Nephron (organoid): ENCODE data around the gene LNP1.

Source experiments
- H3K27ac Mint-ChIP-seq, 3 experiments: 2 replicates each; pipeline ENCODE4 v1.8.0; 2020; ENCODE audit warnings: mixed read lengths in 3 of 3, mild to moderate bottlenecking in 2 of 3, moderate library complexity in 1 of 3
- H3K27me3 Mint-ChIP-seq: 2 replicates; pipeline ENCODE4 v1.8.0; 2021; ENCODE audit warnings: low read depth, mild to moderate bottlenecking, moderate library complexity, mixed read lengths
- H3K36me3 Mint-ChIP-seq: 2 replicates; pipeline ENCODE4 v1.8.0; 2020; ENCODE audit warnings: low read depth, mixed read lengths
- H3K4me1 Mint-ChIP-seq: 2 replicates; pipeline ENCODE4 v1.8.0; 2020; ENCODE audit warnings: mixed read lengths
- H3K4me3 Mint-ChIP-seq, 3 experiments: 2 replicates each; pipeline ENCODE4 v1.8.0; 2020; ENCODE audit warnings: mild to moderate bottlenecking in 3 of 3, mixed read lengths in 3 of 3, moderate library complexity in 2 of 3
- H3K9me3 Mint-ChIP-seq: 2 replicates; pipeline ENCODE4 v1.8.0; 2020; ENCODE audit warnings: mixed read lengths
- CTCF ChIP-seq, 3 experiments: fragments of 200-600 bp; sonication (generic); IDR thresholded peaks; one replicate each; pipeline ENCODE4 v1.5.0; 2021; ENCODE audit warnings: antibody characterized with exemption in 3 of 3; ENCODE audit not compliant: unreplicated experiment in 3 of 3

LNP1 gene

GRCh38 chr3:100389025-100389424 is 12.3 kb upstream of the LNP1 start:
- H3K27ac Mint-ChIP-seq: no peak overlapping the region
- peaks cover 12% of the 10 kb centered on the region for H3K9me3 Mint-ChIP-seq
- H3K36me3 Mint-ChIP-seq: peaks cover 44% of the 10 kb centered on the region
- TF ChIP-seq CTCF (IDR thresholded peaks at IDR 0.05; ENCODE audit: unreplicated experiment in 3 of 3): no peak
- no peak overlapping the region for H3K4me3 Mint-ChIP-seq
- peaks cover 11% of the 10 kb centered on the region for H3K4me1 Mint-ChIP-seq
- H3K27me3 Mint-ChIP-seq: no peaks in the 10 kb centered on the region

GRCh38 chr3:100395679-100396431 is 5.5 kb upstream of the LNP1 start:
- H3K27me3 Mint-ChIP-seq: no peaks in the 10 kb centered on the region
- no peak overlapping the region for H3K27ac Mint-ChIP-seq
- H3K36me3 Mint-ChIP-seq: peaks cover 8% of the 10 kb centered on the region
- H3K9me3 Mint-ChIP-seq: no peaks in the 10 kb centered on the region
- TF ChIP-seq CTCF (IDR thresholded peaks at IDR 0.05; ENCODE audit: unreplicated experiment in 3 of 3): no peak
- no peak overlapping the region for H3K4me3 Mint-ChIP-seq
- H3K4me1 Mint-ChIP-seq: peaks cover 20% of the 10 kb centered on the region

GRCh38 chr3:100396967-100397366 is 4.4 kb upstream of the LNP1 start:
- no peak for TF ChIP-seq CTCF (IDR thresholded peaks at IDR 0.05; ENCODE audit: unreplicated experiment in 3 of 3)
- Mint-ChIP-seq H3K4me3 (peak overlapping the region; percentile 7 to 28 (median 26)), H3K36me3 (peaks cover 5% of the 10 kb centered on the region), H3K9me3 (no peaks in the 10 kb centered on the region), H3K27ac (no peak overlapping the region), H3K27me3 (no peaks in the 10 kb centered on the region), H3K4me1 (peaks cover 20% of the 10 kb centered on the region)

- H3K4me1 Mint-ChIP-seq: peaks cover 36% of the 10 kb centered on the region
- peak overlapping the region; percentile 80 to 98 (median 82) for H3K27ac Mint-ChIP-seq
- TF ChIP-seq CTCF (IDR thresholded peaks at IDR 0.05; ENCODE audit: unreplicated experiment in 3 of 3): no peak
- H3K27me3 Mint-ChIP-seq: no peaks in the 10 kb centered on the region
- no peaks in the 10 kb centered on the region for H3K36me3 Mint-ChIP-seq
- peak overlapping the region; percentile 92 to 96 (median 93) for H3K4me3 Mint-ChIP-seq
- no peaks in the 10 kb centered on the region for H3K9me3 Mint-ChIP-seq
Observed at GRCh38 chr3:100399341-100400071, 1.8 kb upstream of the LNP1 start.

GRCh38 chr3:100400419-100400779 is 940 bp upstream of the LNP1 start:
- Mint-ChIP-seq H3K27me3 (no peaks in the 10 kb centered on the region), H3K4me3 (peak overlapping the region; percentile 92 to 96 (median 93)), H3K27ac (peak overlapping the region; percentile 80 to 98 (median 82)), H3K36me3 (peaks cover 4% of the 10 kb centered on the region), H3K9me3 (peaks cover 2% of the 10 kb centered on the region), H3K4me1 (peaks cover 43% of the 10 kb centered on the region)
- TF ChIP-seq CTCF (IDR thresholded peaks at IDR 0.05; ENCODE audit: unreplicated experiment in 3 of 3): no peak
